ENCODE data around the gene B4GALT5.

DNA sequence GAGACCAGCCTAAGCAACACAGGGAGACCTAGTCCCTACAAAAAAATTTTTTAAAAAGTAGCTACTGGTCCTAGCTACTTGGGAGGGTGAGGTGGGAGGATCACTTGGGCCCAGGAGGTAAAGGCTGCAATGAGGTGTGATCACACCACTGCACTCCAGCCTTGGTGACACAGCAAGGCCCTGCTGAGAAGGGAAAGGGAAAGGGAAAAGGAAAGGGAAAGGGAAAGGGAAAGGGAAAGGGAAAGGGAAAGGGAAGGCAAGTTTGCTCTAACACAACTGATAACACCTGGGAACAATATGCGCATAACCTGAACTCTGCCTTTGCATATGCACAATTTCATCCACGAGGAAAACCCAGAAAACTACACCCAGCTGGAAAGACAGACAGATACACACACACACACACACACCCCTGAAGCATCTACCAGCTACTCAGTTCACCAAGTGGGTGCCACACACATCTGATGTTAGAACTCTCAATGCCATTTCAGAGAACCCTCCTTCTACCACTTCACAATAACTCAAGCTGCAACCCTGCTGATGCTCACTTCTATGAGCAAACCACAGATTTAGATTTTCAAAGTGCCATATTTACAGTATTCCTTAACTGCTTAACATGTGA, 19.1 kb downstream of the B4GALT5 start:
- TF ChIP-seq POLR2A (IDR thresholded peaks at IDR 0.05), result no peak
- TF ChIP-seq, protein P1, sequence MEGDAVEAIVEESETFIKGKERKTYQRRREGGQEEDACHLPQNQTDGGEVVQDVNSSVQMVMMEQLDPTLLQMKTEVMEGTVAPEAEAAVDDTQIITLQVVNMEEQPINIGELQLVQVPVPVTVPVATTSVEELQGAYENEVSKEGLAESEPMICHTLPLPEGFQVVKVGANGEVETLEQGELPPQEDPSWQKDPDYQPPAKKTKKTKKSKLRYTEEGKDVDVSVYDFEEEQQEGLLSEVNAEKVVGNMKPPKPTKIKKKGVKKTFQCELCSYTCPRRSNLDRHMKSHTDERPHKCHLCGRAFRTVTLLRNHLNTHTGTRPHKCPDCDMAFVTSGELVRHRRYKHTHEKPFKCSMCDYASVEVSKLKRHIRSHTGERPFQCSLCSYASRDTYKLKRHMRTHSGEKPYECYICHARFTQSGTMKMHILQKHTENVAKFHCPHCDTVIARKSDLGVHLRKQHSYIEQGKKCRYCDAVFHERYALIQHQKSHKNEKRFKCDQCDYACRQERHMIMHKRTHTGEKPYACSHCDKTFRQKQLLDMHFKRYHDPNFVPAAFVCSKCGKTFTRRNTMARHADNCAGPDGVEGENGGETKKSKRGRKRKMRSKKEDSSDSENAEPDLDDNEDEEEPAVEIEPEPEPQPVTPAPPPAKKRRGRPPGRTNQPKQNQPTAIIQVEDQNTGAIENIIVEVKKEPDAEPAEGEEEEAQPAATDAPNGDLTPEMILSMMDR (IDR thresholded peaks at IDR 0.05), result no peak
